ENCODE measurements around the gene TIPIN.

- TF ChIP-seq EZH2 (IDR thresholded peaks at IDR 0.05; ENCODE audit: borderline replicate concordance) = no peak
- TF ChIP-seq CTCF (IDR thresholded peaks at IDR 0.05; ENCODE audit: poor library complexity) = no peak
- no peak for TF ChIP-seq EZH2phosphoT487 (IDR thresholded peaks at IDR 0.05; ENCODE audit: low read depth, severe bottlenecking, unreplicated experiment)
These were observed 57.7 kb downstream of the TIPIN start for GRCh38 chr15:66298803-66299251.
